Measurements from ENCODE around the gene DOCK2. TPM values are rescaled to one million over a fixed set of nuclear protein-coding genes. Genes with fewer than 3 reads are reported as not detected.

Gene DOCK2
- total and polyA plus RNA-seq, 2 donors (not counting 1 experiment from before 2014, with no cell fraction given), result 112 to 330 TPM

- no peaks in the 10 kb centered on the region for H4K20me1 ChIP-seq (ENCODE audit: control insufficient read depth, insufficient read depth, low read length, poor library complexity, severe bottlenecking)
- no peak for TF ChIP-seq CTCF (IDR thresholded peaks at IDR 0.05)
- no peak for TF ChIP-seq EZH2 (IDR thresholded peaks at IDR 0.05; ENCODE audit: borderline replicate concordance, insufficient read depth, low read depth, low read length, poor library complexity, severe bottlenecking)
- ATAC-seq (ENCODE audit: low read depth) (no peak), DNase-seq (no peak)
- no peak overlapping the region for H3K9ac ChIP-seq (ENCODE audit: low read length)
- Mint-ChIP-seq H3K9me3 (ENCODE audit: insufficient read depth) (no peaks in the 10 kb centered on the region), H3K4me3 (no peak overlapping the region), H3K4me1 (no peaks in the 10 kb centered on the region), H3K27ac (no peak overlapping the region), H3K27me3 (peaks cover 10% of the 10 kb centered on the region)
- 96% methylated on average over 11 of the region's 12 CpGs for WGBS (ENCODE audit: insufficient coverage)
- no peak overlapping the region for H3K27ac ChIP-seq (ENCODE audit: low read length in 2 of 2)
- H3K4me1 ChIP-seq (ENCODE audit: control insufficient read depth in 2 of 2, insufficient read depth in 2 of 2, low read length in 2 of 2), result no peaks in the 10 kb centered on the region
- no peaks in the 10 kb centered on the region for H3K79me2 ChIP-seq (ENCODE audit: control insufficient read depth, insufficient read depth, low read length)
- no peaks in the 10 kb centered on the region for H3K36me3 ChIP-seq (replicated peaks in 1 of 2; ENCODE audit: control extremely low read depth in 1 of 2, control insufficient read depth in 1 of 2, extremely low read depth in 1 of 2, insufficient read depth in 2 of 2, low read length in 1 of 2)
- ChIA-PET CTCF (no interaction called here), POLR2A (no interaction called here)
- no peak overlapping the region for H2AFZ ChIP-seq (ENCODE audit: insufficient read depth, low read depth, low read length, poor library complexity, severe bottlenecking)
- H3K4me3 ChIP-seq (ENCODE audit: control extremely low read depth in 1 of 5, extremely low read depth in 1 of 5, insufficient read depth in 1 of 5, low read depth in 2 of 5, low read length in 4 of 5), result no peak overlapping the region
- intact Hi-C loops (cut with micrococcal nuclease), result no loop called here
- peaks cover 0 to 4% (median 1%) of the 10 kb centered on the region in 4 experiments for H3K27me3 ChIP-seq (replicated peaks in 1 of 4; ENCODE audit: control extremely low read depth in 1 of 4, control insufficient read depth in 3 of 4, insufficient read depth in 4 of 4, low read length in 3 of 4)
- H3K4me2 ChIP-seq (replicated peaks; ENCODE audit: low read depth, low read length, poor library complexity, severe bottlenecking), result no peak overlapping the region
- H3K9me3 ChIP-seq (ENCODE audit: control extremely low read depth in 1 of 3, control insufficient read depth in 2 of 3, insufficient read depth in 1 of 3, low read length in 2 of 3), result peaks cover 0 to 5% (median 0%) of the 10 kb centered on the region in 3 donors
Measured at GRCh38 chr5:170108266-170108785, 471.3 kb downstream of the DOCK2 start.

- ChIA-PET POLR2A (no interaction called here), CTCF (no interaction called here)
- no peaks in the 10 kb centered on the region for H3K36me3 ChIP-seq (replicated peaks in 1 of 2; ENCODE audit: control extremely low read depth in 1 of 2, control insufficient read depth in 1 of 2, extremely low read depth in 1 of 2, insufficient read depth in 2 of 2, low read length in 1 of 2)
- intact Hi-C loops (cut with micrococcal nuclease), result no loop called here
- no peaks in the 10 kb centered on the region for H4K20me1 ChIP-seq (ENCODE audit: control insufficient read depth, insufficient read depth, low read length, poor library complexity, severe bottlenecking)
- H3K4me1 ChIP-seq (ENCODE audit: control insufficient read depth in 2 of 2, insufficient read depth in 2 of 2, low read length in 2 of 2), result no peaks in the 10 kb centered on the region
- no peak overlapping the region for H3K9ac ChIP-seq (ENCODE audit: low read length)
- Mint-ChIP-seq H3K4me3 (no peak overlapping the region), H3K27me3 (peaks cover 10% of the 10 kb centered on the region), H3K27ac (no peak overlapping the region), H3K4me1 (no peaks in the 10 kb centered on the region), H3K9me3 (ENCODE audit: insufficient read depth) (no peaks in the 10 kb centered on the region)
- WGBS (ENCODE audit: insufficient coverage), result 100% methylated on average over 1 of the region's 7 CpGs
- DNase-seq (no peak), ATAC-seq (ENCODE audit: low read depth) (no peak)
- H3K27me3 ChIP-seq (replicated peaks in 1 of 4; ENCODE audit: control extremely low read depth in 1 of 4, control insufficient read depth in 3 of 4, insufficient read depth in 4 of 4, low read length in 3 of 4), result peaks cover 0 to 4% (median 1%) of the 10 kb centered on the region in 4 experiments
- no peak overlapping the region for H3K27ac ChIP-seq (ENCODE audit: low read length in 2 of 2)
- peaks cover 0 to 5% (median 0%) of the 10 kb centered on the region in 3 donors for H3K9me3 ChIP-seq (ENCODE audit: control extremely low read depth in 1 of 3, control insufficient read depth in 2 of 3, insufficient read depth in 1 of 3, low read length in 2 of 3)
- TF ChIP-seq EZH2 (IDR thresholded peaks at IDR 0.05; ENCODE audit: borderline replicate concordance, insufficient read depth, low read depth, low read length, poor library complexity, severe bottlenecking) (no peak), CTCF (IDR thresholded peaks at IDR 0.05) (no peak)
- H2AFZ ChIP-seq (ENCODE audit: insufficient read depth, low read depth, low read length, poor library complexity, severe bottlenecking), result no peak overlapping the region
- H3K79me2 ChIP-seq (ENCODE audit: control insufficient read depth, insufficient read depth, low read length), result no peaks in the 10 kb centered on the region
- H3K4me3 ChIP-seq (ENCODE audit: control extremely low read depth in 1 of 5, extremely low read depth in 1 of 5, insufficient read depth in 1 of 5, low read depth in 2 of 5, low read length in 4 of 5), result no peak overlapping the region
- no peak overlapping the region for H3K4me2 ChIP-seq (replicated peaks; ENCODE audit: low read depth, low read length, poor library complexity, severe bottlenecking)
Measured at GRCh38 chr5:170109059-170110031, 472.3 kb downstream of the DOCK2 start.
